Activated CD4-positive, alpha-beta T cell treated with anti-CD3 and anti-CD28 coated beads for 4 hours (primary cell): ENCODE results near the gene KIF15.

Experiments used
- DNase-seq, 2 donors: peaks; one replicate each; pipeline ENCODE4 v3.0.0-alpha.2; 2020

KIF15 gene

GRCh38 chr3:44880284-44880683 lies 118.7 kb downstream of the KIF15 start:
- DNase-seq = no peak

DNA sequence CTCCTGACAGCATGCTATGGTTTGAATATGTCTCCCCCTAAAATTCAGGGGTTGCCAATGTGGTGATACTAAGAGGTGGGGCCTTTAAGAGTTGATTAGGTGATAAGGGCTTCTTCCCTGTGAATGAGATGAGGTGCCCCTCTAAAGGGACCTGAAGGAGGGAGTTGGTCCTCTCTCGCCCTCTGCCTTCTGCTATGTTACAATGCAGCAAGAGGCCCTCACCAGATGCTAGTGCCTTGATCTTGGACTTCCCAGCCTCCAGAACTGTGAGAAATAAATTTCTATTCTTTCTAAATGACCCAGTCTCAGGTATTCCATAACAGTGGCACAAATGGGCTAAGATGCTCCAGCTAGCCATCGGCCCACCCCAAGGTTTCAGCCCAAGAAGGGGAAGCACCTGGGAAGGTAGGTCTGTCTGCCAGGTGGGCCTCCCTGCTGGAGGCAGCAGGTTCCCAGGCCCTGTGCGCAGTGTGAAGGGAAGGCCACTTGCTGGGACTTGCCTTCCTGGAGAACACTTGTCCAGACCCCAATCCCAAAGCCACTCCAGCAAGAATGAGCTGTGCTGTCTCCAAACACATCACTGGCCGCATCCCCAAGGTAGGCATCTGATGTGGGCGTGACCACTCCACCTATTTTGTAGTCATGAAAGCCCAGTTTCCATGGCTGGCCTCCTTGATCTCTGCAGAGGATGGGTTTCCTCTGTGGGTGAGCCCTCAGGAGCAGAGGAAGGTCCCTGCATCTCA lies 121.8 kb downstream of the KIF15 start:
- no peak for DNase-seq

DNA sequence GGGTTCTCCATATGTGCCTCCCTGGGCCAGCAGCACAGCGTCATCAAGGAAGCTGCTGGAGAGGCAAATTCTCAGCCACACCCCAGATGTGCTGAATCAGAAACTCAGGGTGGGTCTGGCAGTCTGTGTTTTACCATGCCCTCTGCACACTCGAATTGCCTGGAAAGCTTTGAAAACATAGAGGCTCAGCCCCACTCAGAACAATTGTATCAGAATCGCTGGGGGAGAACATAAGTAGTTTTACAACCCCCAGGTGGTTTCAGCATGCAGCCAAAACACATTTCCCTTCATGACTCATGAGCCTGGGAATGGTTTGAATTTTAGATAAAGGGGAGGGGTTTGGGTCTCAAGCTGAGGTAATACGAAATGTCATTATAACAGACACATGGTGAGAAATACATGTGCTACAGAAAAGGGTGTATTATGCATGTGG lies 122.4 kb downstream of the KIF15 start:
- no peak for DNase-seq

DNA sequence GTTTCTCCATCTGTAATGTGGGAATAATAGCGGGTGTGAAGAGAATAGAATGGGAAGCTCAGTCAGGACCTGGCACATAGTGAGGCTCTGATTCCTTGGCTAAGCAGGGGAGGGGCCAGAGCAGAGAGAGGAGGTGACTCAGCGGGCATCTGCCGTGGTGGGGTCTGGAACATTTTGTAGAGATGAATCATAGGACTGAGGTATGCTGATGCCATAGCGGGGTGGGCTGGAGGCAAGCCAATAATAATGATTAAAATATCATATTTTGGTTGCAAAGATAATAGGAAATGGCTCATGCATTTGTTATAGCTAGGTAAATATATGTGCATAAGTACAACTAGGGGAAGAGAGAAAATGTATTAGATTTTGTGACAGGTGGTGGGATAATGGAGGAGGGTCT lies 124.0 kb downstream of the KIF15 start:
- DNase-seq = no peak

- DNase-seq = no peak
Observed at GRCh38 chr3:44886561-44886960, 125.0 kb downstream of the KIF15 start.

DNA sequence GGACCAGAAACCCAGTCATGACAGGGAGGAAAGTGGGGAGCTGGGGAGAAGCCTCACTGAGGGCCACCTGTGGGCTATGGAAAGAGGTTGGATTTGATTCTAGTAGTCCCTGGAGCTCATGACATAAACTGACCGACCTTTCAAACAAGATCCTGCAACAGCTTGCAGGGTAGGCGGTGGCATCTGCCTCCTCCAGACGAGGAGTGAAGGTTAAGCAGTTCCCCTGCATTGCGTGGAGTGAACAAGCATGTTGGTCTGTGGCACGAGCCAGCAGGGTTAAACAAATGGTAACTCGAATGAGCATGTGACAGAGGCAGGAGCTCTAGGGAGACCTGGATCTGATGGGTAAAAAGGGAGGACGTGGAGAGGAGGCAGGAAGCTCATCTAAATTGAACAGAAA lies 125.5 kb downstream of the KIF15 start:
- no peak for DNase-seq

DNA sequence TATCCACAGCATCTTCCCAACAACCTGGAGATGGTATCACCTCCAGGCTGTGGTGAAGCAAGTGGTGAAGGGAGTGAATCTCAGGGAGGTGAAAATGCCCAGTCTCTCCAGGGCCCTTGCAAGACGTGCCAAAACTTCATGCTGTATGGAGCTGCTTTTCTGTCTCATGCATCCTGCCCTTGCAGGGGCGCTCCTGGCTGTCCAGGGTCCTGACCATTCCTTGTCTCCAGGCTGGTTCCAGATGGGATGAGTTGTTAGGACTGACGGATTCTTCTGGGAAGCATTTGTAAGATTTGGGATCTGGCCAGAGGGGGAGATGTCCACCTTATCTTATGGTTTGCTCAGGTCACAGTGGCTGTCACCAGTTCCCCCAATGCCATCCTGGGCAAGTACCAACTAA lies 128.7 kb downstream of the KIF15 start:
- no peak for DNase-seq

- no peak for DNase-seq
Observed at GRCh38 chr3:44890852-44891251, 129.3 kb downstream of the KIF15 start.

- DNase-seq = no peak
Observed at GRCh38 chr3:44892689-44893088, 131.1 kb downstream of the KIF15 start.

DNA sequence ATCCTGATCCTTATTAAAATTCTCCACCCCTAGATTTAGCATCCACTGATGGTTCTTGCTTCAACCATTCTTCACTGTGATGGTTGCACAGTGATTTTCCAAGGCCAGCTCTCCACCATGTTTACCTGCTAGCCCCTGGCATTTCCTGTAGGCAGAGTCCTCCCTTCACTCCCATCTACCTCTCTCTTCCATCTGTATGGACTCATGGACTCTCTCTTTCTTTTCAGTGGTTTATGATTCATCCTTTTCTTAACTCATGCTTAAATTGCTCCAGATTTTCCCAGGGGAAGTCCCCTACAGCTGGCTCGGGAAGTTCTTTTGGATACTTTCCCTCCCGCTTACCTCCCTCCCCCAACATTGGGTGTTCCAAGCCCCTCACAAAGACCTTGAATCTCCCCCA lies 131.5 kb downstream of the KIF15 start:
- DNase-seq = no peak

GRCh38 chr3:44894485-44894884 lies 132.9 kb downstream of the KIF15 start:
- no peak for DNase-seq

- DNase-seq = no peak
Observed at GRCh38 chr3:44896440-44896839, 134.8 kb downstream of the KIF15 start.

DNA sequence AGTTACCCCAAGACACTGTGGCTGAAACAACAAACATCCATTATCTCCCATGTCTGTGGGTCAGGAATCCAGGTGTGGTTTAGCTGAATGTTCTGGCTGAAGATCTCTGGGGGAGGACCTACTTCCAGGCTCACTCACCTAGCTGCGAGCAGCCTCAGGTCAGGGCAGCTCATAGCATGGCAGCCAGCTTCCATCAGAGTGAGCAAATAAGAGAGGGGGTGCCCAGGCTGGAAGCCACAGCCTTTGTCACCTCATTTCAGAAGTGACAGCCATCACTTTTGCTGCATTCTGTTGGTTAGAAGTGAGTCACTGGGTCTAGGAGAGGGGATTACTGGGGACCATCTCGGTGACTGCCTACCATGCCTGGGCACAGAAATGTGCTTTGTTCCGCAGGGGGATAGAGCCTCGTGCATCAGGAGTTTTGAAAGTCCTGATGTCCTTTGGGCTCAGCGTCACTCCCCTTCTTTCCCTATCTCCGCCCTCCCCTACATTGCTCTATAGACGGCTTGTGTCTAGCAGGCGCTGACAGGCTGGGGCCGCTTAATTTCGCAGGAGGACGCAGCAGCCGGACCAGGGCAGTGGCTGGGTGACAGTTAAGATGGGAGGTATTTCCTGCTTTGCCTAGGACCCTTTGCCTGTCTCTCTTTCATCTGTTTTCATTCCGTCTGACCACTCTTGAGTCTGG lies 138.2 kb downstream of the KIF15 start:
- no peak for DNase-seq

DNA sequence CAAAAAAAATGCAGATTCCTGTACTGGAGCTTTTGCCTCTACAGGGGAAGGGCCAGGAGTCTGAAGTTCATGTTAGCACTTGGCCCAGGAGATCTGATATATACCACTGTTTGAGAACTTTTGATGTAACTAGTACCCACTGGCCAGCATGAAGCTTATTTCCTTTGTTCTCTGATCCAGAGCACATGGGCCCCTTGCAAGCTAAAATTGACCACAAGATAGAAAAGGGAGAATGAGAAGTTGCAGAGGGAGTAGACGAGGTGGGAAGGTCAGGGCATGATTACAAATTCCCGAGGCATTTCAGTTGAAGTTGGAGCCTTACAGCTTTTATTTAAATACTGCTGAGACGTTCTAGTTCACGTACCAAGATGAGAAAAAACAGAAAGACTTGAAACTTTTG lies 141.0 kb downstream of the KIF15 start:
- no peak for DNase-seq
